Endothelial cell of umbilical vein (primary cell): ENCODE measurements around the gene CNPY3. TPM values are rescaled to one million over a fixed set of nuclear protein-coding genes. Genes with fewer than 3 reads are reported as not detected.

ENCODE experiments used
- BruUV-seq: library from RNA; stranded (reverse); fragments of 400-500 nt; replicated peaks from 2 replicates; lab custom pipeline; 2021; lab: Mats Ljungman, UMichigan
- CTCF ChIA-PET: fragments of 300-600, 350-600 bp; sonication (Branson Sonifier 250); formaldehyde crosslinking; loops from one replicate; lab custom pipeline; 2021; ENCODE audit warnings: antibody characterized with exemption, inconsistent platforms; lab: Charles Lee
- POLR2A ChIA-PET: fragments of 300-600, 350-600 bp; sonication (Branson Sonifier 250); formaldehyde crosslinking; loops from one replicate; lab custom pipeline; 2021; ENCODE audit warnings: antibody characterized with exemption, inconsistent platforms; lab: Charles Lee
- DNase-seq: peaks from one replicate; pipeline ENCODE4 v3.0.0-alpha.2; 2011; ENCODE audit warnings: low read depth, low spot score
- FAIRE-seq: peaks from 2 replicates; lab custom pipeline; 2011; peaks lifted over from hg19 to GRCh38; lab: Jason Lieb, UNC
- H2AFZ ChIP-seq: 2 replicates; pipeline ENCODE4 v1.6.0; 2012; ENCODE audit warnings: low read depth, low read length, control low read depth, inconsistent platforms
- H3K27ac ChIP-seq: 2 replicates; pipeline ENCODE4 v1.5.1; 2011; ENCODE audit warnings: low read depth, mild to moderate bottlenecking, control low read depth, low read length, moderate library complexity; ENCODE audit not compliant: insufficient read depth
- H3K27me3 ChIP-seq, 2 experiments: 2 replicates each; pipeline versions ENCODE4 v1.6.0 to v1.6.1; 2011; ENCODE audit warnings: low read length in 2 of 2, mixed read lengths in 1 of 2; ENCODE audit not compliant: control insufficient read depth in 2 of 2, insufficient read depth in 2 of 2
- H3K36me3 ChIP-seq, 2 experiments: 2 replicates in 1 of 2; 3 replicates in 1 of 2; pipeline ENCODE4 v1.5.1; 2011; ENCODE audit warnings: low read length in 2 of 2, mild to moderate bottlenecking in 1 of 2, moderate library complexity in 1 of 2; ENCODE audit not compliant: control insufficient read depth in 2 of 2, insufficient read depth in 2 of 2; ENCODE audit errors: extremely low read depth in 1 of 2
- H3K4me1 ChIP-seq: 3 replicates; pipeline ENCODE4 v1.5.1; 2011; ENCODE audit warnings: mild to moderate bottlenecking, low read length; ENCODE audit not compliant: control insufficient read depth, insufficient read depth; ENCODE audit errors: extremely low read depth
- H3K4me2 ChIP-seq: 2 replicates; pipeline ENCODE4 v1.6.1; 2011; ENCODE audit warnings: low read length, control low read depth, mixed read lengths; ENCODE audit not compliant: insufficient read depth
- H3K4me3 ChIP-seq, 3 experiments: fragments of 200-600 bp in 1 of 3; sonication (generic), shearing (Covaris generic) in 1 of 3; replicated peaks in 1 of 3; 2 replicates each; pipeline ENCODE4 v1.5.1; 2011 to 2016; ENCODE audit warnings: control low read depth in 3 of 3, low read length in 3 of 3, mild to moderate bottlenecking in 2 of 3, inconsistent platforms in 1 of 3, low read depth in 1 of 3, moderate library complexity in 1 of 3; ENCODE audit not compliant: insufficient read depth in 1 of 3
- H3K79me2 ChIP-seq: 2 replicates; pipeline ENCODE4 v1.6.0; 2012; ENCODE audit warnings: low read length, inconsistent platforms; ENCODE audit not compliant: control insufficient read depth, insufficient read depth
- H3K9ac ChIP-seq: replicated peaks from 2 replicates; pipeline ENCODE3; 2011; ENCODE audit warnings: low read length, control low read depth; ENCODE audit not compliant: insufficient read depth; ENCODE audit errors: extremely low read depth
- H3K9me1 ChIP-seq: replicated peaks from 3 replicates; pipeline ENCODE4 v1.6.0; 2011; ENCODE audit warnings: mild to moderate bottlenecking, low read length; ENCODE audit not compliant: control insufficient read depth, insufficient read depth; ENCODE audit errors: extremely low read depth
- H3K9me3 ChIP-seq: replicated peaks from 2 replicates; pipeline ENCODE4 v1.5.1; 2012; ENCODE audit warnings: low read length, inconsistent platforms; ENCODE audit not compliant: control insufficient read depth, insufficient read depth
- H4K20me1 ChIP-seq: replicated peaks from 2 replicates; pipeline ENCODE3; 2011; ENCODE audit warnings: mild to moderate bottlenecking, low read length; ENCODE audit not compliant: control insufficient read depth, insufficient read depth; ENCODE audit errors: extremely low read depth
- EZH2 ChIP-seq: IDR thresholded peaks from 2 replicates; pipeline ENCODE4 v1.6.1; 2012; ENCODE audit warnings: borderline replicate concordance, low read depth, mild to moderate bottlenecking, moderate library complexity, low read length, inconsistent platforms; ENCODE audit not compliant: severe bottlenecking
- FOS ChIP-seq: IDR thresholded peaks from 2 replicates; pipeline ENCODE4 v1.6.1; 2011; ENCODE audit warnings: mild to moderate bottlenecking, low read length, moderate library complexity, borderline replicate concordance; ENCODE audit not compliant: insufficient read depth
- GATA2 ChIP-seq: IDR thresholded peaks from 2 replicates; pipeline ENCODE4 v1.7.0; 2011; ENCODE audit warnings: low read depth, mild to moderate bottlenecking, moderate library complexity, mixed read lengths, low read length; ENCODE audit not compliant: insufficient read length, insufficient read depth
- JUN ChIP-seq: IDR thresholded peaks from 2 replicates; pipeline ENCODE4 v1.6.1; 2011; ENCODE audit warnings: borderline replicate concordance, low read depth; ENCODE audit not compliant: insufficient read length, insufficient read depth
- MYC ChIP-seq: IDR thresholded peaks from one replicate; pipeline ENCODE4 v1.6.1; 2011; ENCODE audit warnings: mild to moderate bottlenecking, low read depth, low read length
- POLR2A ChIP-seq: IDR thresholded peaks from 2 replicates; pipeline ENCODE4 v1.6.1; 2012; ENCODE audit warnings: low read depth, mild to moderate bottlenecking, control low read depth, low read length
- POLR2AphosphoS5 ChIP-seq: IDR thresholded peaks from 2 replicates; pipeline ENCODE4 v1.6.1; 2012; ENCODE audit warnings: low read depth, mild to moderate bottlenecking, control low read depth, low read length, moderate library complexity; ENCODE audit not compliant: insufficient read depth
- dilution Hi-C: fragments of 300-500 bp; cut with MboI; formaldehyde crosslinking; loops from one replicate; pipeline ENCODE4 v1.15.0; 2019; ENCODE audit warnings: low sequenced_read_pairs; ENCODE audit not compliant: extremely low pct_ligation_motif_present
- intact Hi-C: fragments of 100-400 bp; cut with micrococcal nuclease; formaldehyde crosslinking; loops from one replicate; pipeline ENCODE4 v1.10.0; 2022
- polyA plus RNA-seq, 4 experiments: library from polyadenylated mRNA; depleted of rRNA in 3 of 4; stranded (reverse) in 3 of 4; unstranded in 1 of 4; fragments of >200 nt; gene quantifications; 2 replicates each; pipeline versions ENCODE4 v1.2.1 to v1.2.3, GENCODE V29; 2011 to 2012; ENCODE audit warnings: missing spikeins in 1 of 4
- total RNA-seq: library from RNA; stranded (reverse); gene quantifications from 2 replicates; pipeline ENCODE4 v1.2.3, GENCODE V29; 2021
- TF ChIP-seq, protein P1 (sequence below), 2 donors: IDR thresholded peaks; 1 replicate in 1 of 2; 2 replicates in 1 of 2; pipeline ENCODE4 v1.5.1; 2011; ENCODE audit warnings: low read length in 2 of 2, mild to moderate bottlenecking in 2 of 2, moderate library complexity in 2 of 2, control low read depth in 1 of 2, inconsistent platforms in 1 of 2, low read depth in 1 of 2; ENCODE audit not compliant: insufficient read depth in 1 of 2; ENCODE audit errors: extremely low read depth in 1 of 2
- TF ChIP-seq, protein P2 (sequence below): IDR thresholded peaks from 2 replicates; pipeline ENCODE4 v1.6.1; 2011; ENCODE audit not compliant: insufficient read depth, insufficient read length

CNPY3 gene
- total and polyA plus RNA-seq, 2 donors (not counting 3 experiments of a cell fraction or from before 2014, with no cell fraction given): 40.8 to 53.1 TPM

DNA sequence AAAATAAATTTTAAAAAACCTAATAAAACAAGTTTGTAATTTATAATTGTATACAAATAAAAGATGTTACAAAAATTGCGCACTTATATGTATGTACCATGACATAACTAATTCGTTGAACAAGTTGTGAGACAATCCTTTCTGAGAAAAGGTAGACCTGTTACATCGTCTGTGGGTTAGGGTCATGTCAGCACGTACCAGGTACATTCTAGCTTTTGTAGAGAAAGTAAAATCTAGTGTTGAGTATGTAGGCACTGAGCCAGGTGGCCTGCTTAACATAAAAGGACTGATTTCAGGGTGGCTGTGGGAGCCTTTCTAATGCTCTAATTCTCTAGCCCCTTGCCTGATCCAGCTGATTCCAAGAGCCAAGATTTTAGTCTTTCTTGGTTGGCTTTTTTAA is 39.5 kb upstream of the CNPY3 start:
- BruUV-seq: no TSS peak
- Histone ChIP-seq H4K20me1 (no peaks in the 10 kb centered on the region), H3K9me3 (no peaks in the 10 kb centered on the region), H3K27me3 (no peaks in the 10 kb centered on the region), H3K4me1 (peaks cover 4% of the 10 kb centered on the region), H3K79me2 (no peaks in the 10 kb centered on the region), H3K4me2 (peak overlapping the region; percentile 22), H3K9me1 (no peaks in the 10 kb centered on the region), H3K4me3 (peak overlapping the region in 2 of 3 experiments; percentile 62 to 68), H3K9ac (peak overlapping the region; percentile 78), H3K36me3 (peaks cover 5 to 10% of the 10 kb centered on the region in 2 experiments), H2AFZ (no peak overlapping the region), H3K27ac (no peak overlapping the region)
- intact Hi-C loops: loop anchor here (1.0 to 5.0 kb wide), 3 partner anchors 9 to 143 kb away; partner anchors contain the start of genes RPL7L1 and TBCC
- ChIA-PET CTCF (interaction anchor here (0.6 kb wide), 1 partner anchor 158 kb away, joined by 3 read pairs; no protein-coding TSS in a partner anchor), POLR2A (no interaction called here)
- no peak for FAIRE-seq
- no peak for DNase-seq
- no peak for TF ChIP-seq EZH2
- no peak for TF ChIP-seq FOS
- TF ChIP-seq JUN: no peak
- TF ChIP-seq POLR2AphosphoS5: no peak
- TF ChIP-seq POLR2A: no peak
- TF ChIP-seq GATA2: no peak
- TF ChIP-seq, protein P1, sequence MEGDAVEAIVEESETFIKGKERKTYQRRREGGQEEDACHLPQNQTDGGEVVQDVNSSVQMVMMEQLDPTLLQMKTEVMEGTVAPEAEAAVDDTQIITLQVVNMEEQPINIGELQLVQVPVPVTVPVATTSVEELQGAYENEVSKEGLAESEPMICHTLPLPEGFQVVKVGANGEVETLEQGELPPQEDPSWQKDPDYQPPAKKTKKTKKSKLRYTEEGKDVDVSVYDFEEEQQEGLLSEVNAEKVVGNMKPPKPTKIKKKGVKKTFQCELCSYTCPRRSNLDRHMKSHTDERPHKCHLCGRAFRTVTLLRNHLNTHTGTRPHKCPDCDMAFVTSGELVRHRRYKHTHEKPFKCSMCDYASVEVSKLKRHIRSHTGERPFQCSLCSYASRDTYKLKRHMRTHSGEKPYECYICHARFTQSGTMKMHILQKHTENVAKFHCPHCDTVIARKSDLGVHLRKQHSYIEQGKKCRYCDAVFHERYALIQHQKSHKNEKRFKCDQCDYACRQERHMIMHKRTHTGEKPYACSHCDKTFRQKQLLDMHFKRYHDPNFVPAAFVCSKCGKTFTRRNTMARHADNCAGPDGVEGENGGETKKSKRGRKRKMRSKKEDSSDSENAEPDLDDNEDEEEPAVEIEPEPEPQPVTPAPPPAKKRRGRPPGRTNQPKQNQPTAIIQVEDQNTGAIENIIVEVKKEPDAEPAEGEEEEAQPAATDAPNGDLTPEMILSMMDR (IDR thresholded peaks at IDR 0.05; ENCODE audit: extremely low read depth in 1 of 2, insufficient read depth in 1 of 2, low read depth in 1 of 2, low read length in 2 of 2): no peak
- TF ChIP-seq MYC: no peak
- TF ChIP-seq, protein P2, sequence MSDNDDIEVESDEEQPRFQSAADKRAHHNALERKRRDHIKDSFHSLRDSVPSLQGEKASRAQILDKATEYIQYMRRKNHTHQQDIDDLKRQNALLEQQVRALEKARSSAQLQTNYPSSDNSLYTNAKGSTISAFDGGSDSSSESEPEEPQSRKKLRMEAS: no peak
- dilution Hi-C loops: no loop called here
